ENCODE measurements around the gene LYSMD1.

DNA sequence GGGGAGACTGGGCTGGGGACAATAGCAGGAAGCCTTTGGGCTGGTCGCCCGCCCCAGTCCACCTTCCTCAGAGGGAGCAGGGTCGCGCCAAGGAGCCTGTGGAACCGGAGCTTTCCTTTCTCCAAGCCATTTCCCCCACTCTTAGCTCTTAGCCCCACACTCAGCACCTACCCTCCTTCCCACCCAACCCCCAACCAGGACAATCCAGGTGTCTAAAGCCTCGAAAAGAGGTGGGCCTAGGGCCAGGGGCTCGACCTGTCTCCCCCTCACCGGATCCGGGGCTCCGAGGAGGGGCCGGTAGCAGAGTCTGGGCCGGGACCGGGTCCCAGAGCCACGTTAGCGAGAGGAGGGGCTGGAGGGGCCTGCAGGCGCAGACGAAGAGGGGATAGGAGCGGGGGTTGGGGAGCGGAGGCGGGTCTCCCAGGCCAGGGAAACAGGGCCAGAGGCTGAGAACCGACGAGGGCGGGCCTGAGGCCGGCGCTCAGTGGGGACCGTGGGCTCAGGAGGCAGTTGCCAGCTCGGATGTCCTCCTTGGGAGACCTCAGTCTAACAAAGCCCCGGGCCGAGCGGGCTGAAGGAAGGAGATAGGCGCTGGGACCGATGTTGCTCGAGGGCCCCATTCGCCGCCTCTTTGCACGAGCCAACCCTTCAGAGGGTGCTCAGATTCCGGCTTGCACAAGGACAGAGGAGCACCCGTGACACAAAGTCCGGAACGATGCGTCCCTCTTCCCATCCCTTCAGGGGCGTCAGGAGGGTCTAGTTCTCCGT, 20.2 kb downstream of the LYSMD1 start:
- TF ChIP-seq CTCF (IDR thresholded peaks at IDR 0.05; ENCODE audit: poor library complexity) (no peak), EZH2phosphoT487 (IDR thresholded peaks at IDR 0.05; ENCODE audit: low read depth, severe bottlenecking, unreplicated experiment) (no peak)

Data from hepatocyte (in vitro differentiated cells).